Measurements from ENCODE around the gene TRPT1. TPM values are rescaled to one million over a fixed set of nuclear protein-coding genes. Genes with fewer than 3 reads are reported as not detected.

The TRPT1 gene
- total and polyA plus RNA-seq, 12 donors, result 17.9 to 205 (median 59.6) TPM

GRCh38 chr11:64269540-64270220, 43.7 kb upstream of the TRPT1 start:
- H3K27me3 ChIP-seq, result no peaks in the 10 kb centered on the region
- DNase-seq, result peak; percentile 97 to 100 (median 99)
- WGBS, 4 donors, result 0% methylated on average over 3 to 58 of the region's 58 CpGs
- H3K27ac ChIP-seq, result peak overlapping the region; percentile 94 to 97 (median 96)
- H3K4me3 ChIP-seq, result peak overlapping the region; percentile 25 to 91 (median 61)
- H3K36me3 ChIP-seq (replicated peaks in 1 of 2), result peaks cover 0 to 18% of the 10 kb centered on the region in 2 donors
- TF ChIP-seq, protein P1, sequence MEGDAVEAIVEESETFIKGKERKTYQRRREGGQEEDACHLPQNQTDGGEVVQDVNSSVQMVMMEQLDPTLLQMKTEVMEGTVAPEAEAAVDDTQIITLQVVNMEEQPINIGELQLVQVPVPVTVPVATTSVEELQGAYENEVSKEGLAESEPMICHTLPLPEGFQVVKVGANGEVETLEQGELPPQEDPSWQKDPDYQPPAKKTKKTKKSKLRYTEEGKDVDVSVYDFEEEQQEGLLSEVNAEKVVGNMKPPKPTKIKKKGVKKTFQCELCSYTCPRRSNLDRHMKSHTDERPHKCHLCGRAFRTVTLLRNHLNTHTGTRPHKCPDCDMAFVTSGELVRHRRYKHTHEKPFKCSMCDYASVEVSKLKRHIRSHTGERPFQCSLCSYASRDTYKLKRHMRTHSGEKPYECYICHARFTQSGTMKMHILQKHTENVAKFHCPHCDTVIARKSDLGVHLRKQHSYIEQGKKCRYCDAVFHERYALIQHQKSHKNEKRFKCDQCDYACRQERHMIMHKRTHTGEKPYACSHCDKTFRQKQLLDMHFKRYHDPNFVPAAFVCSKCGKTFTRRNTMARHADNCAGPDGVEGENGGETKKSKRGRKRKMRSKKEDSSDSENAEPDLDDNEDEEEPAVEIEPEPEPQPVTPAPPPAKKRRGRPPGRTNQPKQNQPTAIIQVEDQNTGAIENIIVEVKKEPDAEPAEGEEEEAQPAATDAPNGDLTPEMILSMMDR (IDR thresholded peaks at IDR 0.05), result peak in 3 of 6 experiments; percentile 6 to 15 (median 12)
- TF ChIP-seq POLR2A (IDR thresholded peaks at IDR 0.05), result peak; percentile 4 to 10
- no peaks in the 10 kb centered on the region for H3K9me3 ChIP-seq (replicated peaks in 1 of 3)
- intact Hi-C loops (cut with DNase I), result no loop called here
- H3K4me1 ChIP-seq (replicated peaks in 1 of 2), result peaks cover 30 to 43% of the 10 kb centered on the region in 2 donors

GRCh38 chr11:64268893-64269539, 43.0 kb upstream of the TRPT1 start:
- Histone ChIP-seq H3K36me3 (replicated peaks in 1 of 2) (peaks cover 0 to 24% of the 10 kb centered on the region in 2 donors), H3K27ac (peak overlapping the region; percentile 94 to 97 (median 96)), H3K4me1 (replicated peaks in 1 of 2) (peaks cover 30 to 43% of the 10 kb centered on the region in 2 donors), H3K27me3 (no peaks in the 10 kb centered on the region), H3K4me3 (peak overlapping the region; percentile 19 to 91 (median 61)), H3K9me3 (replicated peaks in 1 of 3) (no peaks in the 10 kb centered on the region)
- intact Hi-C loops (cut with DNase I), result no loop called here
- WGBS, 4 donors, result 0 to 1% (median 1%) methylated on average over 20 to 34 of the region's 34 CpGs
- DNase-seq, result peak; percentile 53 to 83 (median 71)
- TF ChIP-seq POLR2A (IDR thresholded peaks at IDR 0.05), result peak in 1 of 2 donors; percentile 86
- TF ChIP-seq, protein P1 (IDR thresholded peaks at IDR 0.05), result peak in 1 of 6 experiments; percentile 4

DNA sequence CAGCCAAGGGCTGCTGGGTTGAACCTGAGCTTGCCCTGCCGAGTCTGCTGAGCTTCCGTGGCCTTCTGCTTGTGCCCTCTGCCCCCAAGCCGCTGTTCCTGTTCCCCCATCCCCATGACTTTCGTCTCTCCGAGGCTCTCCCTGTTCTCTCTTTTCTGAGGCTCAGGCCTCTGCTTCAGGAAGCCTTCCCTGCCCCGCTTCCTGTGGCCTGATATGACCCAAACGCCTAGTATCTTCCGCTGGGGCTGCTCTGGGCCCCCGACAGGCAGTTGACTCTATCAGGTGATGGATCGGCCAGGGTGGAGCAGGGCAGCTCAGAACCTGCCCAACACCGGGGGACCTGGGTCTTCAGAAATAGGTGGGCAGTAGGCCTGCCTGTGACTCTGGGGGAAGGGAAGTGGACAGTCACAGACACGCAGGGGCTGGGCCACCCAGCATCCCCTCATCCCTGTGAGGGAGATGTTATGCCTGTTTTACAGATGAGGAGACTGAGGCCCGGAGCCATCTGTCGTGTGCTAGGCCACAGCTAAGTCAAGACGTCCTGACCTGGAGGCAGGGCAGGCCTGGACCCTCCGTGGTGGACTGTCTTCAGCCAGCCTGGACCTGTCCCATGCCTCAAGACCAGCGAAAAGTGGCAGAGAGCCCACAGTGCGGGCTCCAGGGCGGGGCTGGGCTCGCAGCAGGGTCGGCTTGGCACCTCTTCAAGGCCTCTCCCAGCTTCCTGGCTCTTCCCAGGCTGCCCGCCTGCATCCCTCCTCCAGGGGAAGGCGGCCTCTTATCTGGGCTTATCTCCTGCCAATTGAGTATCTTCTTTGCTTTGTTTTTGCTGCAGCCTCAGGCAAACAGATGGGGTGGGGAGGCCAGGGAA, 42.3 kb upstream of the TRPT1 start:
- DNase-seq, result peak; percentile 89 to 97 (median 96)
- Histone ChIP-seq H3K4me1 (replicated peaks in 1 of 2) (peaks cover 30 to 43% of the 10 kb centered on the region in 2 donors), H3K36me3 (replicated peaks in 1 of 2) (peaks cover 0 to 32% of the 10 kb centered on the region in 2 donors), H3K27ac (peak overlapping the region; percentile 94 to 97 (median 96)), H3K9me3 (replicated peaks in 1 of 3) (no peaks in the 10 kb centered on the region), H3K4me3 (peak overlapping the region in 1 of 4 donors; percentile 78), H3K27me3 (no peaks in the 10 kb centered on the region)
- intact Hi-C loops (cut with DNase I), result no loop called here
- WGBS, 4 donors, result 20 to 26% (median 22%) methylated on average over 11 to 23 of the region's 23 CpGs
- TF ChIP-seq, protein P1 (IDR thresholded peaks at IDR 0.05), result peak in 4 of 6 experiments; percentile 16 to 58 (median 41)
- no peak for TF ChIP-seq POLR2A (IDR thresholded peaks at IDR 0.05)
